Gastroesophageal sphincter (tissue), 3 donors: ENCODE data around the gene SCNN1A.

Experiments
- CTCF ChIP-seq, 4 experiments: fragments of 200-600 bp in 2 of 4; fragments of 450-650 bp in 2 of 4; sonication (generic) in 1 of 4; IDR thresholded peaks; one replicate each; pipeline ENCODE4 v1.5.1; 2017 to 2019; ENCODE audit warnings: antibody characterized with exemption in 4 of 4, mild to moderate bottlenecking in 2 of 4, moderate library complexity in 2 of 4
- EP300 ChIP-seq: sonication (generic); formaldehyde crosslinking; IDR thresholded peaks from one replicate; pipeline ENCODE4 v1.6.1; 2017; ENCODE audit warnings: antibody characterized with exemption, mild to moderate bottlenecking
- POLR2A ChIP-seq, 2 donors: fragments of 450-650 bp; IDR thresholded peaks; one replicate each; pipeline ENCODE4 v1.6.1; 2017; ENCODE audit warnings: antibody characterized with exemption in 2 of 2, mild to moderate bottlenecking in 2 of 2, moderate library complexity in 1 of 2
- POLR2AphosphoS5 ChIP-seq: sonication (generic); formaldehyde crosslinking; IDR thresholded peaks from one replicate; pipeline ENCODE4 v1.6.1; 2017; ENCODE audit warnings: antibody characterized with exemption

GRCh38 chr12:6390084-6390799, 14.9 kb upstream of the SCNN1A start:
- TF ChIP-seq CTCF (IDR thresholded peaks at IDR 0.05) (no peak), EP300 (no peak), POLR2AphosphoS5 (no peak), POLR2A (IDR thresholded peaks at IDR 0.05) (no peak)
